Left ventricle myocardium superior (tissue), 1 donor: Measurements from ENCODE around the gene HES5. TPM values are rescaled to one million over a fixed set of nuclear protein-coding genes. Genes with fewer than 3 reads are reported as not detected.
A peak's percentile ranks its signal among the peaks of the same experiment; 100 is the strongest.

ENCODE experiments used
- ATAC-seq: fragments of 200-7000 bp; cut with Tn5 transposase; one replicate; pipeline ENCODE4 v1.9.1; 2020; ENCODE audit warnings: mild to moderate bottlenecking, moderate library complexity
- DNase-seq: peaks from one replicate; pipeline ENCODE4 v3.0.0-alpha.2; 2020
- intact Hi-C: fragments of 100-400 bp; cut with micrococcal nuclease; formaldehyde crosslinking; loops from one replicate; pipeline ENCODE4 v1.11.0; 2022
- total RNA-seq: library from RNA; stranded (reverse); fragmentation: NEBNext Ultra II Directional; extraction: Animal tissue kit (Norgen Biotek cat#: 25700); gene quantifications from one replicate; pipeline ENCODE4 v1.2.1, GENCODE V29; 2021
- donor health status: DM: no; HTN: yes; CAD: no; lungs with severe emphysema.

The HES5 gene
- total RNA-seq, 1 donor from 2014 or later: 1.7 TPM

DNA sequence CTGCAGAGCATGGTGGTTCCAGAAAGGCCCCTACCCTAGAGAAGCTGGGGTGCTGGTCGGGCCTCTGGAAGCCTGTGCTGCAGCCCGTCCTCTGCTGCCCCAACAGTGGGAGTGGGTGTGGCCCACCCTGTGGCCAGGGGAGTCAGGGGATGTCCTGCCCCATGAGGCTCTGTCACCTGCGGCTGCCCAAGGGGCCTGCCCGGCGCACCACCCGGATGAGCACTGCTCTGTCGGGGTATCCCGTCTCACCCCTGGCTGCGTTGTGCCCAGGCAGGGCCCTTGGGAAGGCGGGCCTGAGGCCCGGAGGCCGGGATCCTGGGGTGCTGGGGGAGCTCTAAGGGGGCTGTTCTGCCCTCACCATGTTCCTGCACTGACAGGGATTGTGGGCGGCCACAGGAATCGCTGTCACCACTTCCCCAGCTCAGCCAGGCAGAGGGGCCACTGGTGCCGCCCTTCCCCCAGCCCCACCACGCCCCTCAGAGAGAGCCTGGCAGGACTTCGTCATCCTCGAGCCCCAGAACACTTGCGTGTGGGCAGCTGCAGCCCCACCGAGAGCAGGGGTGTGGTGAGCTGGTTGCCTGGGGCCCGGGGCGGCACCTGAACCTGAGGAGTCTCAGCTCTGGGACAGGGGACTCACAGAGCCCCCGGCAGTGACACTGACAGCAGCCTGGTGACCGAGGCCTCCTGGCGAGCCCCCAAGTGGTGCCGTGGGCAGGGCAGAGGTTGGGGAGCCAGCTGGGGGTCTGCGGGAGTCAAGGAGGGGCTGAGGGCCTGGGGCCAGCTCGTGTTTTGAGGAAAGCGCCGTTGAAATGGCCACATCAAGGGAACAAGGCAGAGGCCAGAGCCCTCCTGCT, 23.8 kb downstream of the HES5 start:
- intact Hi-C loops: no loop called here
- ATAC-seq: peak; percentile 3
- no peak for DNase-seq

DNA sequence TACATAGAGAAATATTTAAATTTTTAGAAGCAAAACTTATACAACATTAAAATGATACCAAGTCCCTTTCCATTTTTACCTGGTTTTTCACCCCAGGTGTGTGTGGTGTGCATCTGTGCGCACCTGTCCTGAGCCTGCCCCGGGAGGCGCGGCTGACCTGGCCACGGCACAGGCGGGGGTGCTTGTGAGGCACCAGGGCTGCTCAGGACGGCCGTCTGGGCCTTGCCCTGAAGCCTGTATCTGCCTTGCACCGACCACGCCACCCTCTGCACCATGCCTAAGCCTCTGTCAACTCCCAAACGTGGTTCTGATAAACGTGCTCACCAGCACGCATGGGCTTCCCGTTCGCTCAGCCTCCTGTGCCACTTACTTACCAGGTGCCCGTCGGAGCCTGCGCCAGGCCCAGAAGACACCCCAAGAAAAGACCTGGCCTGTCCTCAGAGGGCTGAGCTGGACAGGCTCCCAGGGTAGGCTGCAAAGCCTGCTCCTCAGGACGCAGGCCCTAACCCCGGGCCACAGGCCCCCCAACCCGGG, 24.5 kb downstream of the HES5 start:
- ATAC-seq (no peak), DNase-seq (no peak)
- intact Hi-C loops: no loop called here

DNA sequence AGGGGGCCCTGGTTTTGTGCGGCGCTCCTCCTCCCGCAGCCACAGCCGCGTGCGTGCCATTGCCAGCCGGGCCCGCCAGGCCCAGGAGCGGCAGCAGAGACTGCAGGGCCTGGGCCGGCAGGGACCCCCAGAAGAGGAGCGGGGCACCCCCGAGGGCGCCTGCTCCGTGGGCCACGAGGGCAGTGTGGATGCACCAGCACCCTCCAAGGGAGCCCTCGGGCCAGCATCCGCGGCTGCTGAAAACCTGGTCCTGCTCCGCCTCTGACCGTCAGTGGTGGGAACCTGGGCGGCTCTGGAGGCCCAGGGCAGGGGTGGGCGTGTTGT, 25.2 kb downstream of the HES5 start:
- intact Hi-C loops: no loop called here
- no peak for ATAC-seq
- DNase-seq: no peak

DNA sequence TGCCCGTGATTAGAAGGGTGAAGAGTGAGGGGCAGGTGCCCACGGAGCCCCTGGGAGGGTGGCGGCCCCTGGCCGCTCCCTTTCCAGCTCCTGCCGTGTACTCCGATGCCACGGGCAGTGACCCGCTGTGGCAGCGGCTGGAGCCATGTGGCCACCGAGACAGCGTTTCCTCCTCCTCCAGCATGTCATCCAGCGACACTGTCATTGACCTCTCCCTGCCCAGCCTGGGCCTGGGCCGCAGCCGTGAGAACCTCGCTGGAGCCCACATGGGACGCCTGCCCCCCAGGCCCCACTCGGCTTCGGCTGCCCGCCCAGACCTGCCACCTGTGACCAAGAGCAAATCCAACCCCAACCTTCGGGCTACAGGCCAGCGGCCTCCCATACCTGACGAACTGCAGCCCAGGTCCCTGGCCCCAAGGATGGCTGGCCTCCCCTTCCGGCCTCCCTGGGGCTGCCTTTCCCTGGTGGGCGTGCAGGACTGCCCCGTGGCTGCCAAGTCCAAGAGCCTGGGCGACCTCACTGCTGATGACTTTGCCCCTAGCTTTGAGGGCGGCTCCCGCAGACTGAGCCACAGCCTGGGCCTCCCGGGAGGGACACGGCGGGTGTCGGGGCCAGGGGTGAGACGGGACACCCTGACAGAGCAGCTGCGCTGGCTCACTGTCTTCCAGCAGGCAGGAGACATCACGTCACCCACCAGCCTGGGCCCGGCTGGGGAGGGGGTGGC, 25.7 kb downstream of the HES5 start:
- intact Hi-C loops: no loop called here
- DNase-seq (no peak), ATAC-seq (no peak)

DNA sequence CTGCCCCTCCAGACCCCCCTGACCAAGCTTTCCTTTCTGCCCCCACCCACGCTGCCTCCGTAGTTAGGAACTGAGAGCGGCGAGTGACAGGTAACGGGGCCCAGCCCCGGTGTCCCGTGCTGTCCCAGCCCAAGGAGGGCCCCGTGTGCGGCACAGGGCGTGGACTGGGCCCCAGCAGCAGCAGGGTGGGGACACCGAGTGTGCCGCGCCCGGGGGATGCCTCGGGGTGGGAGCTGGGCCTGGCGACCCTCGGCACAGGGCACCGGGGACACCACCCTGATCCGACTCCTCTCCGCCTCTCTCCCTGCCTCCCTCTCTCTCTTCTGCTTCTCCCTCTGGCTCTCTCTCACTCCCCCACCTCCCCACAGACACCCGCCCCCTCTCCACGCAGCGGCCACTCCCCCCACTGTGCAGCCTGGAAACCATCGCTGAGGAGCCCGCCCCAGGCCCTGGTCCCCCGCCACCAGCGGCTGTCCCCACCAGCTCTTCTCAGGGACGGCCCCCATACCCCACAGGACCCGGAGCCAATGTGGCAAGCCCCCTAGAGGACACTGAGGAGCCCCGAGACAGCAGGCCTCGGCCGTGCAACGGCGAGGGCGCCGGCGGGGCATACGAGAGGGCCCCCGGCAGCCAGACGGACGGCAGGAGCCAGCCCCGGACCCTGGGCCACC, 26.4 kb downstream of the HES5 start:
- ATAC-seq (no peak), DNase-seq (no peak)
- intact Hi-C loops: no loop called here

DNA sequence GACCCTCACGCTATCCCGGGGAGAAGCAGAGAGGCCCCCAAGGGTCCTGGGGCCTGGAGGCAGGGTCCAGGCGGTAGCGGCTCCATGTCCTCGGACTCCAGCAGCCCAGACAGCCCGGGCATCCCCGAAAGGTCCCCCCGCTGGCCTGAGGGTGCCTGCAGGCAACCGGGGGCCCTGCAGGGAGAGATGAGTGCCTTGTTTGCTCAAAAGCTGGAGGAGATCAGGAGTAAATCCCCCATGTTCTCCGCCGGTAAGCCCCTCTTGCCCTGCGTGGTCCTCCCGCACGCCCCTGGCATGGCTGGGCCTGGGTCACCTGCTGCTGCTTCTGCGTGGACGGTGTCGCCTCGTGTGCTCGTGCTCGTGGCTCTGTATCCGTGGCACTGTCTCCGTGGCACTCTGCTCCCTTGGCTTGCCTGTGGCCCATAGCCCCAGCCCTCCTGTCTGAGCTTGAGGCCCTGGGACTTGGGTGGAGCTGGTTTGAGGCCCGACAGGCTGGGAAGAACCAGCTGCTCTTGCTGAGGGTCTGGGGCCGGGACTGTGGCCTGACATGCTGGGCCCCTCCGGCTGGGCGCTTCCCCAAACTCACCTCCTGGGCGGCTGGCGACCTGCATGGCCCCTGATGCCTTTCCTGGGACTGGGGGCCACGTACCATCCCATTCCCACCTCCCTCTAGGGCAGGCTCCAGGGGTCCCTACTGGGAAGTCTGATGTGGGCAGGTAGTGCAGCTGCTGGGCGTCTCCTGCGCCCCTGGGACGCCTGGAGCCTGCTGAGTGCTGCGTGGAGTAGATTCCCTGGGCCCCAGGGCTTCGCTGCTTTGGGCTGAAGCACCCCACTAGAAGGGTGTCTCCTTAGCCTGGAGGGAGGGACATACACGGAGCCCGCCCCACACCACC, 27.2 kb downstream of the HES5 start:
- no peak for DNase-seq
- ATAC-seq: no peak
- intact Hi-C loops: no loop called here

DNA sequence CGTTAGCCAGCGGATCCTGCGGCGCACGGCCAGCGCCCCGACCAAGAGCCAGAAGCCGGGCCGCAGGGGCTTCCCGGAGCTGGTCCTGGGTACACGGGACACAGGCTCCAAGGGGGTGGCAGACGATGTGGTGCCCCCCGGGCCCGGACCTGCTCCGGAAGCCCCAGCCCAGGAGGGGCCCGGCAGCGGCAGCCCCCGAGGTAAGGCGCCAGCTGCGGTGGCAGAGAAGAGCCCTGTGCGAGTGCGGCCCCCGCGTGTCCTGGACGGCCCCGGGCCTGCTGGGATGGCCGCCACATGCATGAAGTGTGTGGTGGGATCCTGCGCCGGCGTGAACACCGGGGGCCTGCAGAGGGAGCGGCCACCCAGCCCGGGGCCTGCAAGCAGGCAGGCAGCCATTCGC, 27.9 kb downstream of the HES5 start:
- intact Hi-C loops: no loop called here

DNA sequence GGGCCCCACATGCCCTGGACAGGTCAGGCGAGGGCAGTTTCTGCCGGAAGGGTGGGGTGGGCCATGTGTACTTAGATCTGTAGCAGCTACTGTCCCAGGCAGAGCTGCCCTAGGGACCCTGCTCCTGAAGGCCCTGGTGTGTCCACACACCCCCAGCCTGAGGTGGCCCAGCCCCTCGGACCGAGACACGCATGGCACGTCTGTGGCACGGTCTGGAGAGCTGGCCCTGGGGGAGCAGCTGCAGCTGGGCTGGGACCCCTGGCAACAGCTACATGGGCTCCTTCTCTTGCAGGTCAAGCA, 28.3 kb downstream of the HES5 start:
- ATAC-seq: no peak
- intact Hi-C loops: no loop called here

More for the DNA sequence above, 27.9 kb downstream of the HES5 start:
- DNase-seq (no peak), ATAC-seq (no peak)

DNA sequence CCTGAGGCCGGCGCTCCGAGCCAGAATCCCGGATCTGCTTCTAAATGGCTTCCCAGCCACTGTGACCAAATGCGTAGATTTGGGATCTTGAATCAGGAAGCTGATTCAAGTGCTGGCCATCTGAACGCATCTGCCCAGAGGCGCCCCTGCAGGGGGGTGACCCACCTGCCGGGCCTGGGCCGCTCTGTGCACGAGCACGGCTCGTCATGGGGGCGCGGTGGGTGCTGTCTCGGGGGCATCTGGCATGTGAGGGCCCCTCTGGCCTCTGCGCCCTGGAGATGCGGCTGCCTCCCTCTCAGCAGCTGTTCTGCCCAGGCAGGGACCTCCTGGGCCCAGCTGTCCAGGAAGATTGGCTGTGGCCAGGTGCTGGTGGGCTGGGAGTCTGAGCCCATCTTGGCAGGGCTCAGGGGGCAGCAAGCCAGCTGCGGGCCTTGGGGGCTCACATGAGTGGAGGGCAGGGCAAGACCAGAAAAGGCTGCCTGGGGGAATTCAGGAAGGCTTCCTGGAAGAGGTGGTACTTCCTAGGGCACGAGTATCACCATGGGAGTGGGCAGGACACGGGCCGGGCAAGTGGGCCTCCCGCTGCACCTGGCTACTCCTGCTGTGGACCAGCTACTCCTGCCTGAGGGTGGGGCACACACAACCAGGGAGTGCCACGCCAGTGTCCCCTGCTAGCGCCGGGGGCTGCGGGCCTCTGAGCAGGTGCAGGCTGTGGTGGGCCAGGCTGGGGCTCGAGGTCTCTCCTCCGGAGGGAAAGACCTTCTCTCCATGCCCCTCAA, 28.8 kb downstream of the HES5 start:
- no peak for DNase-seq
- no peak for ATAC-seq
- intact Hi-C loops: no loop called here

More for the DNA sequence above, 28.3 kb downstream of the HES5 start:
- DNase-seq: no peak

DNA sequence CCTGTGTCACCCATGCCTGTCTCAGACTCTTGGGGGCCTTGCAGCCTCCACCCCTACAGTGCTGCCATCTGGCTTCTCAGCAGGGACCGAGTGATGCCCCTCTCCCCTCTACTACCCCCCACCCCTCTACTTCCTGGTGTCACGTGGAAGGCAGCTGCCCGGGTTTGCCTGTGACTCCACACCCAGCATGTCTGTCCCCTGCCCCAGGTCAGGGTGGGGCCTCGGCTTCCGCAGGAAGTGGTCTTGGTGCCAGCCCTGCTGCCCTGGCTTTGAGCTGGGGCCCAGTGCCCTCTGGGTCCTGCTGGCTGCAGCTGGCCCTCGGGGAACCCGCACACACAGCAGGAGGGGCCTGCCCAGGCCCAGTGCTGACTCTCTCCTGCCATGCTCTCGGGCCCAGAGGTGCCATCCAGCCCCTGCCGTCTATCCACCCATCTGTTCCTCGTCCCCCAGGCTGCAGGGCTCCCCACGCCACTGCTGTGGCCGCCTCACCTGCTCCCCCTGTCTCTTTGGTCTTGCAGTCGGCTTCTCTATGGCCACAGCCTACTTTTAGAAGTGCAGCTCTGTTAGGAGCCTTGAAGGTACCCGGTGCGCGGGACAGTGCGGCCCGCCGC, 30.0 kb downstream of the HES5 start:
- ATAC-seq (no peak), DNase-seq (no peak)
- intact Hi-C loops: no loop called here

DNA sequence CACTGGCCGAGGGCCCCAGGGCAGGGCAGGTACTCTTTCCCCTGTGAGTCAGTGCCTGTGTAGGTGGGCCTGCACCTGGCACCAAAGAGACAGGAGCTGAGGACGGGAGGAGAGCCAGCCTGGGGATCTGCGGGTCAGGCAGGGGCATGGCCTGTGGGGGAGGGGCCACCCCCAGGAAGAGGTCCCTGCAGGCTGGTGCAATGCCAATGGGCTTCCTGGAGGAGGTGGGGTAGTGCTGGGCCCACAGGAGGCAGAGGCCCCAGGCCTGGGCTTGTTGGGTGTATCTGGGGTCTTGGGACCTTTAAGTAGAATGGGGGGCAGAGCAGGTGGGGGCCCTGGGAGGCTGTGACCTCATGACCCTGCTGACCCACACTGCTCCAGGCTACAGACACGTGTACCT, 30.8 kb downstream of the HES5 start:
- DNase-seq (no peak), ATAC-seq (no peak)
- intact Hi-C loops: no loop called here

DNA sequence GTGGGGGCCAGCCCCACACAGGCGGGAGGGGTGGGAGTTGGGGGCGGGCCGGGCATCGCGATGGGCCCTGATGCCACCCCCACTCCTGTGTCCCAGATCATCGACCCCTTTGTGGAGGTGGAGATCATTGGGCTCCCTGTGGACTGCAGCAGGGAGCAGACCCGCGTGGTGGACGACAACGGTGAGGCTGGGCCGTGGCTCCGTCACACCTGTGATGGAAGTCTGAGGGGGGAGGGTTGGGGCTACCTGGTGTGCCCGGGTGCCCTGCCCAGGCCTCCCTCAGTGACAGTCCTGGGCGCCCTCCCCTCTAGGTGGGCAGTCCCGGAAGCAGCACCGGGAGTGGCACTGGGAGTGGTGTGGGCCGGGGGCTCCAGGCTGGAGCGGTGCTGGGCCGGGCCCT, 31.4 kb downstream of the HES5 start:
- intact Hi-C loops: no loop called here
- no peak for ATAC-seq
- no peak for DNase-seq

DNA sequence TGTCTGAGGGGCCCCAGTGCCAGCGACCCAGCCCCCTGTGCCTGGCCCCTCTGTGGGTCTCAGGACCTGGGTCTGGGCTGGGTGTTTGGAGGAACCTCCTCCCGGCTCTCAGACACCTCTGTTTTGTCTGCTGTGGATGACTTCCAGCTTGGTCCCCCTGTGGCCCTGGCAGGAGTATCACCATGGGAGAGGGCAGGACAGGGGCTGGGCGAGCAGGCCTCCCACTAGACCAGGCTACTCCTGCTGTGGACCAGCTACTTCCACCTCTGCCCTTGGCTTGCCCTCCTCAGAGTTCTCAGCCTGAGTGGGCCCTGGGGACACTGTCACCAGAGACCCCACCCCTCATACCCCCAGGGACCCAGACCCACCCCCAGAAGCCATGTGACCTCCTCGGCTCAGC, 32.2 kb downstream of the HES5 start:
- intact Hi-C loops: no loop called here
- ATAC-seq (no peak), DNase-seq (no peak)

DNA sequence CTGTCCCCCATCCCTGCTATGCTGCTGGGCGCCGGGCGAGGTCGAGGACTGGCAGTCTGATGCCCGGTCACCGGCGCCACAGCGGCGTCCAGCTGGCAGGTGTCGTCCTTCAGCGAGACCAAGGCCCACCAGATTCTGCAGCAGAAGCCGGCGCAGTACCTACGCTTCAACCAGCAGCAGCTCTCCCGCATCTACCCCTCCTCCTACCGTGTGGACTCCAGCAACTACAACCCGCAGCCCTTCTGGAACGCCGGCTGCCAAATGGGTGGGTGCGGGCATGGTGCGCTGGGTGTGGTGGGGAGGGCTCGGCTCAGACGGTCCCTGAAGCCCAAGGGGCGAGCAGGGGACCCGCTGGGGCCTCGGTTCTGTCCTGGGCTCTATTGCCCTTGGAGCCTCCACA, 33.3 kb downstream of the HES5 start:
- no peak for ATAC-seq
- intact Hi-C loops: no loop called here

DNA sequence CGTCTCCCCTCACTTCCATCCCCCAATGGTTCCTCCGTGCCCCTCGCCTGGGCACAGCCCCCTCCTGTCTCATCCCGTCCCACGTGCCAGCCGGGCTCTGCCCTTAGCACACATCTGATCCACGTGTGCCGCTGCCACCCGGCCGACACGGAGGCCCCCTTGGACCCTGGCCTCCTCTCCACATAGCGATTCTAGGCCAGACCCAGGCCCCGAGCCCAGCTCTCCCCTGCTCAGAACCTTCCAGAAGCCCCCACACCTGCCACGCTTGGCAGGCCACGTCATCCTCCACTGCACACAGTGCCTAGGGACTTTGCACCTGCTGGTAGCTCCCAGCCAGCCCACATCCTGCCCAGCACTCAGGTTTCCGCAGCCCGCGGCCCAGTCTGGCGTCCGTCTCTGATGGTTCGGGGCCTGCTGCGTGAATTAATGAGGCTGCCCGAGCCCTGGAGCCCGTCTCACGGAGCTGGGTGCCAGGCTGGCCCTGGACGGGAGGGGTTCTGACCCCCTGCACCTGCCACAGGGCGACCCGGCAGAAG, 33.9 kb downstream of the HES5 start:
- ATAC-seq: no peak
- no peak for DNase-seq
- intact Hi-C loops: no loop called here

More for the DNA sequence above, 33.3 kb downstream of the HES5 start:
- no peak for DNase-seq

DNA sequence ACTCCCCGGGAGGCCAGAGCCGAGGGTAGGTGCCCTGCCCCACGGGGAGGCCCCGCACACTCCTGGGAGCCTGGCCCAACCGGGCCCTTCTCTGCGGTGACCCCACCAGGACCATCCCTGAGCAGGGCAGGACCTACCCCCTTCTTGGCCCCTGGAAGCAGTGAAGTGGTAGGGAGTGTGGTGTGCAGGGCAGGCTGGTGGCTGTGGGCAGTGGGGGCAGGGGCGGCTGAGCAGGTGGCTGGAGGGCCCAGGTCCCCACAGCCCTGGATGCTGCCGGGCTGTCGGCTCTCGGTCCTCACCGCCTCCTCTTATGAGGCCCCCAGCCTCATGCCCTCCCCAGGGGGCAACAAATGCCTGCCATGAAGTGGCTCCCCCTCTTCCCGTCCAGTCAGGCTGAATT, 34.5 kb downstream of the HES5 start:
- intact Hi-C loops: no loop called here
- DNase-seq: no peak
- ATAC-seq: no peak

DNA sequence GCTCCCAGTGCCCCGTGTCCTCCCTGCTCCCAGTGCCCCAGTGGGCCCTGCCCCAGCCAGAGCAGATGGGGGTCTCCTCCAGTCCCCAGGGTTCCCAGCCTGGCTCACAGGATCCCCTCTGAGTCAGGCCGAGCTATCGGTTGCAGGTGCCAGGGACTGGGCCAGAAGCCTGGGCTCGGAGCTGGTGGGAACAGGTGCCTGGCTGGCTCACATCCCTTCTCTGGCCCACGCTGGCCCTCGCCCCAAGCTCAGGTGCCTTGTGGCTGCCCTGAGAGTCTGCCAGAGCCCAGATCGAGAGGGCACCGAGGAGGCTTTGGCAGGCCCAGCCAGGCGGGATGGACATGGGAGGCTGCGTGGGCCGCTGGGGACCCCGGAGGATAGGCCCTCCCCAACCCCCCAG, 35.0 kb downstream of the HES5 start:
- intact Hi-C loops: no loop called here
- ATAC-seq: no peak
- DNase-seq: no peak

DNA sequence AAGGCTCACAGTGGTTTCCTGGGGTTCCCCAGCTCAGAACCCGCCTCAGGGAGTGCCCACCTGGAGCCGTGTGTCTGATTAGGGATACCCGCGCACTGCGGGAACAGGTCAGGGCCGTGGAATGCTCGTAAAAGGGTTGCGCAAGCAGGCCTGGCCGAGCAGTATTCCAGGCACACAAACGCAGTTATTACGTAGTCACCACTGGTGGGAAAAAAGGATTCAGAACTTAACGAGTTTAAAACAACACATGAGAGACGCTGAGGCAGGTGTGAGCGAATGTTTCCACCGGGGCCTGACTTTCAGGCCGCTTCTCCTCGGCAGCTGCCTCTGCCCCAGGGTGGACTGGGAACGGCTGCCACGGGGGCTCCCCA, 35.8 kb downstream of the HES5 start:
- intact Hi-C loops: no loop called here
- ATAC-seq (no peak), DNase-seq (no peak)
